Measurements from ENCODE around the gene UBE2I. TPM values are rescaled to one million over a fixed set of nuclear protein-coding genes. Genes with fewer than 3 reads are reported as not detected.

UBE2I gene
- total RNA-seq, 1 experiment from 2014 or later: 271 TPM

GRCh38 chr16:1275791-1276579, 33.5 kb upstream of the UBE2I start:
- no peaks in the 10 kb centered on the region for H3K9me2 ChIP-seq (ENCODE audit: insufficient read depth)
- H3K4me2 ChIP-seq: no peak overlapping the region
- no TSS peak for BruUV-seq (replicated peaks)
- no peaks in the 10 kb centered on the region; the same call in 1 of the 2 replicates for H3K4me1 ChIP-seq (replicated peaks; ENCODE audit: insufficient read depth)
- H3F3A ChIP-seq (ENCODE audit: insufficient read depth, low read depth): no peaks in the 10 kb centered on the region; the same call in 1 of the 2 replicates
- no peak overlapping the region for H3K4me3 ChIP-seq
- no peak overlapping the region for H2AFZ ChIP-seq
- H3K36me3 ChIP-seq (ENCODE audit: low read depth): no peaks in the 10 kb centered on the region
- CTCF ChIA-PET: no interaction called here
- POLR2A ChIA-PET (ENCODE audit: unreplicated experiment): no interaction called here
- no peaks in the 10 kb centered on the region for H3K79me2 ChIP-seq (ENCODE audit: low read depth)
- no peaks in the 10 kb centered on the region for H3K9me3 ChIP-seq (ENCODE audit: insufficient read depth, low read depth)
- H3K27me3 ChIP-seq (ENCODE audit: insufficient read depth, low read depth): peaks cover 57% of the 10 kb centered on the region
- H3K27ac ChIP-seq: no peak overlapping the region
- no peak for DNase-seq
- H4K20me1 ChIP-seq (ENCODE audit: insufficient read depth): no peaks in the 10 kb centered on the region
- no peak for TF ChIP-seq EZH2 (IDR thresholded peaks at IDR 0.05; ENCODE audit: low read depth)
- TF ChIP-seq CTCF (conservative IDR thresholded peaks at IDR 0.05): no peak
- intact Hi-C loops (cut with micrococcal nuclease; ENCODE audit: unreplicated experiment): no loop called here

- Histone ChIP-seq H3K27ac (no peak overlapping the region), H4K20me1 (ENCODE audit: insufficient read depth) (no peaks in the 10 kb centered on the region), H3K36me3 (ENCODE audit: low read depth) (no peaks in the 10 kb centered on the region), H3K27me3 (ENCODE audit: insufficient read depth, low read depth) (peaks cover 57% of the 10 kb centered on the region), H2AFZ (no peak overlapping the region), H3K9me3 (ENCODE audit: insufficient read depth, low read depth) (no peaks in the 10 kb centered on the region), H3F3A (ENCODE audit: insufficient read depth, low read depth) (no peaks in the 10 kb centered on the region; the same call in 1 of the 2 replicates), H3K4me1 (replicated peaks; ENCODE audit: insufficient read depth) (no peaks in the 10 kb centered on the region; the same call in 1 of the 2 replicates), H3K9me2 (ENCODE audit: insufficient read depth) (no peaks in the 10 kb centered on the region), H3K4me3 (no peak overlapping the region), H3K79me2 (ENCODE audit: low read depth) (no peaks in the 10 kb centered on the region), H3K4me2 (no peak overlapping the region)
- intact Hi-C loops (cut with micrococcal nuclease; ENCODE audit: unreplicated experiment): no loop called here
- ChIA-PET CTCF (no interaction called here), POLR2A (ENCODE audit: unreplicated experiment) (no interaction called here)
- TF ChIP-seq EZH2 (IDR thresholded peaks at IDR 0.05; ENCODE audit: low read depth) (no peak), CTCF (conservative IDR thresholded peaks at IDR 0.05) (no peak)
- BruUV-seq (replicated peaks): no TSS peak
- DNase-seq: no peak
Observed at GRCh38 chr16:1276580-1276878, 32.9 kb upstream of the UBE2I start.

- H3F3A ChIP-seq (ENCODE audit: insufficient read depth, low read depth): no peaks in the 10 kb centered on the region; the same call in 1 of the 2 replicates
- no peak for DNase-seq
- no peak overlapping the region for H3K4me3 ChIP-seq
- H3K9me3 ChIP-seq (ENCODE audit: insufficient read depth, low read depth): no peaks in the 10 kb centered on the region
- H3K36me3 ChIP-seq (ENCODE audit: low read depth): no peaks in the 10 kb centered on the region
- no TSS peak for BruUV-seq (replicated peaks)
- no peaks in the 10 kb centered on the region for H3K4me1 ChIP-seq (replicated peaks; ENCODE audit: insufficient read depth)
- peaks cover 56% of the 10 kb centered on the region for H3K27me3 ChIP-seq (ENCODE audit: insufficient read depth, low read depth)
- CTCF ChIA-PET: no interaction called here
- no peak overlapping the region for H2AFZ ChIP-seq
- H3K4me2 ChIP-seq: no peak overlapping the region
- no peaks in the 10 kb centered on the region for H3K79me2 ChIP-seq (ENCODE audit: low read depth)
- H4K20me1 ChIP-seq (ENCODE audit: insufficient read depth): no peaks in the 10 kb centered on the region
- POLR2A ChIA-PET (ENCODE audit: unreplicated experiment): no interaction called here
- H3K27ac ChIP-seq: no peak overlapping the region
- no peaks in the 10 kb centered on the region for H3K9me2 ChIP-seq (ENCODE audit: insufficient read depth)
- intact Hi-C loops (cut with micrococcal nuclease; ENCODE audit: unreplicated experiment): no loop called here
- no peak for TF ChIP-seq EZH2 (IDR thresholded peaks at IDR 0.05; ENCODE audit: low read depth)
- TF ChIP-seq CTCF (conservative IDR thresholded peaks at IDR 0.05): no peak
Observed at GRCh38 chr16:1277151-1277598, 32.3 kb upstream of the UBE2I start.
